Measurements from ENCODE around the gene SYNC.
"Not testable (repeated sequence)": the region's sequence is repeated elsewhere in the genome, so short reads cannot be mapped to it uniquely, and the experiment has no call there.

DNA sequence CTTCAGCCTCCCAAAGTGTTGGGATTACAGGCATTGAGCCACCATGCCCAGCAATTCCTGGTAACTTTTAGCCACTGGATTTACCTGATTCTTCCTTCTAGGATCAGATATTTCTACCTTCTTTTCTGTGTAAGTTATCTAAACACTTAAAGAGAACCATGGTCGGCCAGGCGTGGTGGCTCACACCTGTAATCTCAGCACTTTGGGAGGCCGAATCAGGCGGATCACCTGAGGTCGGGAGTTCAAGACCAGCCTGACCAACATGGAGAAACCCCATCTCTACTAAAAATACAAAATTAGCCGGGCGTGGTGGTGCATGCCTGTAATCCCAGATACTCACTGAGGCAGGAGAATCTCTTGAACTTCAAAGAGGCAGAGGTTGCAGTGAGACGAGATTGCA, 5.6 kb downstream of the SYNC start:
- not testable (repeated sequence) for TF ChIP-seq EZH2 (IDR thresholded peaks at IDR 0.05; ENCODE audit: low read depth)
- TF ChIP-seq, protein P1, sequence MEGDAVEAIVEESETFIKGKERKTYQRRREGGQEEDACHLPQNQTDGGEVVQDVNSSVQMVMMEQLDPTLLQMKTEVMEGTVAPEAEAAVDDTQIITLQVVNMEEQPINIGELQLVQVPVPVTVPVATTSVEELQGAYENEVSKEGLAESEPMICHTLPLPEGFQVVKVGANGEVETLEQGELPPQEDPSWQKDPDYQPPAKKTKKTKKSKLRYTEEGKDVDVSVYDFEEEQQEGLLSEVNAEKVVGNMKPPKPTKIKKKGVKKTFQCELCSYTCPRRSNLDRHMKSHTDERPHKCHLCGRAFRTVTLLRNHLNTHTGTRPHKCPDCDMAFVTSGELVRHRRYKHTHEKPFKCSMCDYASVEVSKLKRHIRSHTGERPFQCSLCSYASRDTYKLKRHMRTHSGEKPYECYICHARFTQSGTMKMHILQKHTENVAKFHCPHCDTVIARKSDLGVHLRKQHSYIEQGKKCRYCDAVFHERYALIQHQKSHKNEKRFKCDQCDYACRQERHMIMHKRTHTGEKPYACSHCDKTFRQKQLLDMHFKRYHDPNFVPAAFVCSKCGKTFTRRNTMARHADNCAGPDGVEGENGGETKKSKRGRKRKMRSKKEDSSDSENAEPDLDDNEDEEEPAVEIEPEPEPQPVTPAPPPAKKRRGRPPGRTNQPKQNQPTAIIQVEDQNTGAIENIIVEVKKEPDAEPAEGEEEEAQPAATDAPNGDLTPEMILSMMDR (conservative IDR thresholded peaks at IDR 0.05), result not testable (repeated sequence)
